Activated T-helper 17 cell treated with anti-CD3 and anti-CD28 coated beads, Interleukin-2, amount 50 U/mL, for 72 hours (primary cell): ENCODE data around the gene SCP2D1. TPM values are rescaled to one million over a fixed set of nuclear protein-coding genes. Genes with fewer than 3 reads are reported as not detected.
"Not testable (repeated sequence)": the region's sequence is repeated elsewhere in the genome, so short reads cannot be mapped to it uniquely, and the experiment has no call there.

Source experiments
- ATAC-seq: fragments of 150-1000 bp; cut with Tn5 transposase; replicated peaks from 2 replicates; pipeline ENCODE4 v1.10.0; 2021; ENCODE audit warnings: mild to moderate bottlenecking, moderate library complexity
- H3K27ac Mint-ChIP-seq: one replicate; pipeline ENCODE4 v1.8.0; 2022; ENCODE audit warnings: mixed read lengths
- H3K27me3 Mint-ChIP-seq: one replicate; pipeline ENCODE4 v1.8.0; 2022; ENCODE audit warnings: mixed read lengths
- H3K36me3 Mint-ChIP-seq: one replicate; pipeline ENCODE4 v1.8.0; 2022; ENCODE audit warnings: low read depth, mild to moderate bottlenecking, mixed read lengths
- H3K4me1 Mint-ChIP-seq: one replicate; pipeline ENCODE4 v1.8.0; 2022; ENCODE audit warnings: mixed read lengths
- H3K4me3 Mint-ChIP-seq: one replicate; pipeline ENCODE4 v1.8.0; 2022; ENCODE audit warnings: mild to moderate bottlenecking, mixed read lengths
- H3K9me3 Mint-ChIP-seq: one replicate; pipeline ENCODE4 v1.8.0; 2022; ENCODE audit warnings: mixed read lengths
- total RNA-seq, 2 donors: library from RNA; stranded (reverse); gene quantifications; one replicate each; pipeline ENCODE4 v1.2.3, GENCODE V29; 2022

Gene SCP2D1
- total RNA-seq = not detected

GRCh38 chr20:18813483-18813882, at the start of gene SCP2D1:
Gene SCP2D1 (plus strand): TSS chr20:18813783. CDS start chr20:18813816, 33 bp downstream.
- H3K4me1 Mint-ChIP-seq = no peaks in the 10 kb centered on the region
- no peaks in the 10 kb centered on the region for H3K36me3 Mint-ChIP-seq
- H3K4me3 Mint-ChIP-seq = no peak within 1 kb of the TSS
- no peak for ATAC-seq
- no peaks in the 10 kb centered on the region for H3K9me3 Mint-ChIP-seq
- no peak within 1 kb of the TSS for H3K27ac Mint-ChIP-seq
- H3K27me3 Mint-ChIP-seq = peaks cover 3% of the 10 kb centered on the region

GRCh38 chr20:18767676-18768075, 45.9 kb upstream of the SCP2D1 start:
- Mint-ChIP-seq H3K27me3 (peaks cover 4% of the 10 kb centered on the region), H3K4me3 (no peak overlapping the region), H3K4me1 (no peaks in the 10 kb centered on the region), H3K9me3 (no peaks in the 10 kb centered on the region), H3K27ac (no peak overlapping the region), H3K36me3 (peaks cover 19% of the 10 kb centered on the region)
- no peak for ATAC-seq

DNA sequence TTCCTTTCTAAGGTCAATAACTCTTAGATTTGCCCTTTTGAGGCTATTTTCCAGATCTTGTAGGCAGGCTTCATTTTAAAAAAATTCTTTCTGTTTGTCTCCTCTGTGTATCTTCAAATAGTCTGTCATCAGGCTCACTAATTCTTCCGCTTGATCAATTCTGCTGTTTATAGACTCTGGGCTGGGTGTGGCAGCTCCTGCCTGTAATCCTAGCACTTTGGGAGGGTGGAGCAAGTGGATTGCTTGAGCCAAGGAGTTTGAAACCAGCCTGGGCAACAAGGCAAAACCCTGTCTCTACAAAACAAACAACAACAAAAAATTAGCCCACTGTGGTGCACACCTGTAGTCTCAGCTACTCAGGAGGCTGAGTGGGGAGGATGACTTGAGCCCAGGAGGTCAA, 40.0 kb upstream of the SCP2D1 start:
- Mint-ChIP-seq H3K4me1 (no peaks in the 10 kb centered on the region), H3K36me3 (no peaks in the 10 kb centered on the region), H3K27me3 (peaks cover 9% of the 10 kb centered on the region), H3K9me3 (no peaks in the 10 kb centered on the region), H3K4me3 (no peak overlapping the region), H3K27ac (no peak overlapping the region)
- no peak for ATAC-seq

- Mint-ChIP-seq H3K27me3 (peaks cover 9% of the 10 kb centered on the region), H3K4me3 (no peak overlapping the region), H3K4me1 (no peaks in the 10 kb centered on the region), H3K9me3 (no peaks in the 10 kb centered on the region), H3K36me3 (no peaks in the 10 kb centered on the region), H3K27ac (no peak overlapping the region)
- ATAC-seq = no peak
These were observed 39.4 kb upstream of the SCP2D1 start for GRCh38 chr20:18774207-18774606.

DNA sequence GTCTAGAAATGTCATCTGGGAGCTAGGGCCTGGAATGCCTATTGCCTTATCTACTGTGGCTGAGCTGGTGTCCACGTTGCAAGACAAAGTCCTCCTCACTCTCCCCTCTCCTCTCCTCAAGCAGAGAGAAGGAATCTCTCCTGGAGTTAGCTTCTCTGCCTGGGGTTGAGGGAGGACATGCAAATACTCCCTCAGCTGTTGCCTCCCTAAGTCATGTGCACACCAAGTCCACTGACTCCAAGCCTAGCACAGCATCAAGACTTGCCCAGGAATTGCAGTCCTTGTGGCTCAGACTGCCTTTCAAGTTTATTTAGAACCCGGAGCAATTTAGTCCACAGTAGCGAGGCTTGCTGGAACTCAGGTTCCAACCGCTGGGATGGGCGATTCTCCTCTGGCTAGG, 38.0 kb upstream of the SCP2D1 start:
- Mint-ChIP-seq H3K9me3 (no peaks in the 10 kb centered on the region), H3K27me3 (peaks cover 9% of the 10 kb centered on the region), H3K4me3 (no peak overlapping the region), H3K36me3 (no peaks in the 10 kb centered on the region), H3K27ac (no peak overlapping the region), H3K4me1 (no peaks in the 10 kb centered on the region)
- ATAC-seq = no peak

DNA sequence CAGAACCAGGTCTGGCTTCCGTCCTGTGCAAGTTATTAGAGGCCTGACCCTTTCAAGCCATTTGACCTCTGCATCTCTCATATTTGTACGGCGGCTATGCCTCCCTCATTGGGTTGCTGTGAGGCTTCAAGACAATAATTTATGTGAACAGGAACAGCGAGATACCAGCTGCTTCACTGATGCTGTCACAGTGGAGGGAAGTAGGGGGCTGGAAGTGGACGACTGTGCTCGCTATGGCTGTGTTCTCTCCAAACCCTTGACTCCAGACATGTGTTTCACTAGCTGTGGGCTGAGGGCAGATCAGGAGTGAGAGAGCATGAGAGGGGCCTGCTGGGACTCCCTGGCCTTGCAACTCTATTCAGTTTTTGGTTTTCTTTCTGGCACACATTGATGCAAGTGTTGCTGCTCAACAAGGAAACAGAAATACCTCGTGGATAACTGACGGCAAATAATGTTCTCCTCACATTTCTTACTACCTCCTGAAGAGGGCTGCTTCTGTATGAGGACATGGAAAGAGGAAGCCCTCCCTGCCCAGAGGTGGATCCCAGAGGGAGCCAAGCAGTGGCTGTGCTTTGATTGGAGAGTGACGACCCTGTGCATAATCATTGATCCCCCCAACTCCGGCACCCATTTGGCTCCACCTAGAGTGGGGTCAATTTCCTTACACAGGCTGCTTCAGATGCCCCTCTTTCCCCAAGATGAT, 34.7 kb upstream of the SCP2D1 start:
- ATAC-seq = no peak
- Mint-ChIP-seq H3K27ac (no peak overlapping the region), H3K27me3 (no peaks in the 10 kb centered on the region), H3K4me3 (no peak overlapping the region), H3K9me3 (no peaks in the 10 kb centered on the region), H3K4me1 (no peaks in the 10 kb centered on the region), H3K36me3 (no peaks in the 10 kb centered on the region)

DNA sequence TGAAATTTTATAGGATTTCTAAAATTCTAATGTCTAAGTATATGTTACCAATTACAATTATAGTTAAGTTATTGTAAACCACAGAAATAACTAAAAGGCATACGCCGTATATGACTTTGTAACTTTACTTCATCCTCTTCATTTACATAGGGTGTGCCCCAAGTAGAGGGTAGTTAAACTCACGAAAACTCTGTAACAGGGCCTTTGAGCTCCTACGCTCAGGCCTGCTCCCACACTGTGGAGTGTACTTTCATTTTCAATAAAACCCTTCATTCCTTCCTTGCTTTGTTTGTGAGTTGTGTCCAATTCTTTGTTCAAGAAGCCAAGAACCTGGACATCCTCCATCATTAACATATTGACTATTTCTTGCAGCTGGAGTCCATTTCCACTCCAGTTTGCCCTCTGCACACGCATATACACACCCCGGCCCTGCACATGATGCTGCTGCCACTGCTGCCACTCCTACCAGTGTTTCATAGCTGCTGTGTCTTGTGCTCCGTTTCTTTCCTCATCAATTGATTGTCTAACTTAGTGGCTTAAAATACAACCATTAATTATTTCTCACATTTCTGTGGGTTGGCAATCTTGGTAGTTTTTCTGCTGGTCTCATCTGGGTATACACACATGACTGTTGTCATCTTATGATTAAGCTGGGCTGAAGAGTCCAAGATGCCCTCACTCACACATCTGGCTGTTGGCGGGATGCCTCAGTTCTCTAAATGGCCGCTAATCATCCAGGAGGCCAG, 33.0 kb upstream of the SCP2D1 start:
- H3K36me3 Mint-ChIP-seq = no peaks in the 10 kb centered on the region
- H3K27ac Mint-ChIP-seq = no peak overlapping the region
- ATAC-seq = no peak
- peaks cover 1% of the 10 kb centered on the region for H3K27me3 Mint-ChIP-seq
- H3K4me3 Mint-ChIP-seq = no peak overlapping the region
- H3K9me3 Mint-ChIP-seq = no peaks in the 10 kb centered on the region
- no peaks in the 10 kb centered on the region for H3K4me1 Mint-ChIP-seq

DNA sequence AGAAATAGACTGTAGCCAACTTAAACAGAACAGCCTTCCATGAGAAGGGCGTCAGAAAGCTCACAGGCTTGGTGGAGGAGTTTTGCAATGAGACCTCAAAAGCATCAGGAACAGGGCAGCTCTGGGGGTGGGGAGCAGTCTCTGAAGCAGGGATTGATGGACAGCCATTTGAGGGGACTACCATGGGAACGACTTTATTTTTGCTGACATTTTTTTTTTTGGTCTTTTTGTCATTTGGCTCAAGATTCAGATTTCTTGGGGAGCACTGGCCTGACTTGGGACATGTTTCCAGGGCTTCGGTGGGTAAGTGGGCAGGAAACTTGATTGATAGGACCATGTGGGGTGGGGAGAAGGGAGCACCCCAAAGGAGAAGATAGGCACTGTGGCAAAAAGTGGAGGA, 32.1 kb upstream of the SCP2D1 start:
- H3K27ac Mint-ChIP-seq = no peak overlapping the region
- peaks cover 10% of the 10 kb centered on the region for H3K27me3 Mint-ChIP-seq
- no peaks in the 10 kb centered on the region for H3K9me3 Mint-ChIP-seq
- H3K4me3 Mint-ChIP-seq = no peak overlapping the region
- H3K36me3 Mint-ChIP-seq = no peaks in the 10 kb centered on the region
- no peak for ATAC-seq
- no peaks in the 10 kb centered on the region for H3K4me1 Mint-ChIP-seq

DNA sequence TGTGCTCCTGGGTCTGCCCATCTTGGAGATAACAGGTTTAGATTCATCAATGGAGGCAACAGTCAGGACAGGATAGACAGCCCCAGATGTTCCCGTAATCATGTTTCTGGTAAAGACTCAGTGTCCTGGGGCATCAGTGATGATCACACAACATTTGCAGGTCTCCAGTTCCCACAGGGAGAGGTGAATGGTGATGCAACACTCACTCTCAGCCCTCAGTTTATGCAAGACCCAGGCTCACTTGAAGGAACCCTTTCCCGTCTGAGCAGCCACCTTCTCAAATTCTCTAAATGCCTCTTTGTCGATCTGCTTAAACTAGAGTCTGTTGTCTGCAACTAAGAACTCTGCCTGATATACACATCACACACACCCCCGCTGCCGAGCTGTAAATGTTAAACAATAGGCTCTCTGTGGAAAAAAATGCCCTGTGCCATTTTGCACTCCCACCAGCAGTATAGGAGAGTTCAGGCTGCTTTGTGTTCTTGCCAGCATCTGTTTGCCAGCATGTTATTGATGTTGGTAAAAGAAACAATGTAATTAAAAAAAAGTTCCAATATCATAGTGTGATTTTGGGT, 30.1 kb upstream of the SCP2D1 start:
- Mint-ChIP-seq H3K4me1 (no peaks in the 10 kb centered on the region), H3K27me3 (peaks cover 18% of the 10 kb centered on the region), H3K4me3 (no peak overlapping the region), H3K36me3 (no peaks in the 10 kb centered on the region), H3K27ac (no peak overlapping the region), H3K9me3 (no peaks in the 10 kb centered on the region)
- ATAC-seq = no peak

GRCh38 chr20:18787046-18787445, 26.5 kb upstream of the SCP2D1 start:
- not testable (repeated sequence) for H3K36me3 Mint-ChIP-seq, H3K4me1 Mint-ChIP-seq, ATAC-seq, H3K9me3 Mint-ChIP-seq, H3K4me3 Mint-ChIP-seq, H3K27ac Mint-ChIP-seq
- peaks cover 38% of the 10 kb centered on the region for H3K27me3 Mint-ChIP-seq

- H3K4me3 Mint-ChIP-seq = no peak overlapping the region
- no peaks in the 10 kb centered on the region for H3K9me3 Mint-ChIP-seq
- H3K36me3 Mint-ChIP-seq = no peaks in the 10 kb centered on the region
- ATAC-seq = no peak
- H3K4me1 Mint-ChIP-seq = no peaks in the 10 kb centered on the region
- peaks cover 42% of the 10 kb centered on the region for H3K27me3 Mint-ChIP-seq
- no peak overlapping the region for H3K27ac Mint-ChIP-seq
These were observed 25.6 kb upstream of the SCP2D1 start for GRCh38 chr20:18788021-18788420.

GRCh38 chr20:18790787-18791186, 22.8 kb upstream of the SCP2D1 start:
- no peak for ATAC-seq
- Mint-ChIP-seq H3K27me3 (peaks cover 38% of the 10 kb centered on the region), H3K36me3 (no peaks in the 10 kb centered on the region), H3K9me3 (no peaks in the 10 kb centered on the region), H3K4me1 (peaks cover 5% of the 10 kb centered on the region), H3K27ac (no peak overlapping the region), H3K4me3 (no peak overlapping the region)

DNA sequence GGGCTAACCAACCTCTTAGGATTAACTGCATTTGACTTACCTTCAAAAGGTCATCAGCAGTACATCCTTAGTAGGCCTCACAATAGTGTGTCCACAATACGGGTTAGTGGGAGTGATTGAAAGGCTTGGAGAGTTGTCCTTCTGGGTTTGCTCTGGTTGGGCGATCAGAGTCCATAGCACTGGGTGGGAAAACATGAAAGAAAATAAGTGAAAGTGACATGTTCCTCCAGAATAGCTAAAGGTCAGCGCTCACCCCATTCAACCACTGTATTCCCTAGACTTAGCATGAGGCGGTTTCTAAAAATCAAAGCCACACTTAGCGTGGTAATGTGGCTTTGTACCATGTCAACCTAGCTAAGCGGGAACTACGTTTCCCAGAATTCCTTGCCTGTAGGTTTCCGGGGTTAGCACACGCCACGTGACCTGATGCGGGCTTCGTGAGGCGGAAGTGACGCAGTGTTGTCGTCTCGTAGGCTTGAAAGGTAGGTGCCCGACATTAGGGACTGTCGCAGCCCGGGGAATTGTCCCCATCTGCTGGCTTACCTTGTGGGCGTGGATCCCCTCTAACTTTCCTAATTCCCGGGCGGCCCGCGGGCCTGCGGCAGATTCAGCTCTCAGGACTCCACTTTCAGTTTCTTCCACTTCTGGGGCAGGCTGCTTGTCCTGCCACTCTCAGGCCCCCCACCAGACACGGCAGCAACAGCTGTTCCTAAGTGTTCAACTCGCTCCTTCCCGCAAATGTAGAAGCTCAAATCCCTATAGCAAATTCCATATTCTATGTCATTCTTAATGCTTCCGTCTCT, 19.8 kb upstream of the SCP2D1 start:
- Mint-ChIP-seq H3K4me3 (peak overlapping the region; percentile 97), H3K27me3 (peaks cover 26% of the 10 kb centered on the region), H3K36me3 (no peaks in the 10 kb centered on the region), H3K9me3 (peaks cover 6% of the 10 kb centered on the region), H3K27ac (peak overlapping the region; percentile 96), H3K4me1 (peaks cover 5% of the 10 kb centered on the region)
- peak; percentile 93 for ATAC-seq

GRCh38 chr20:18794428-18794787, 19.2 kb upstream of the SCP2D1 start:
- Mint-ChIP-seq H3K4me3 (peak overlapping the region; percentile 97), H3K27ac (peak overlapping the region; percentile 96), H3K9me3 (peaks cover 6% of the 10 kb centered on the region), H3K36me3 (no peaks in the 10 kb centered on the region), H3K27me3 (peaks cover 25% of the 10 kb centered on the region), H3K4me1 (peaks cover 5% of the 10 kb centered on the region)
- no peak for ATAC-seq
